Left renal pelvis (tissue), 4 donors: Measurements from ENCODE around the gene SLC45A1. TPM values are rescaled to one million over a fixed set of nuclear protein-coding genes. Genes with fewer than 3 reads are reported as not detected.

Source experiments
- DNase-seq, 4 donors: peaks; one replicate each; pipeline ENCODE4 v3.0.0-alpha.2; 2013; ENCODE audit warnings: low read depth in 4 of 4, low spot score in 3 of 4
- polyA plus RNA-seq, 4 donors: library from polyadenylated mRNA; unstranded; fragments of 120-200 nt; gene quantifications; one replicate each; pipeline ENCODE4 v1.2.1, GENCODE V29; 2013; ENCODE audit not compliant: insufficient read length in 4 of 4

Gene SLC45A1
- polyA plus RNA-seq, 4 donors: 1.5 to 3.2 (median 3.0) TPM

- DNase-seq: no peak
Observed at GRCh38 chr1:8334106-8334851, 16.4 kb downstream of the SLC45A1 start.

- DNase-seq: no peak
Observed at GRCh38 chr1:8335246-8335645, 17.3 kb downstream of the SLC45A1 start.

- DNase-seq: no peak
Observed at GRCh38 chr1:8337776-8338525, 20.0 kb downstream of the SLC45A1 start.

GRCh38 chr1:8338526-8339202, 20.8 kb downstream of the SLC45A1 start:
- DNase-seq: no peak

- DNase-seq: no peak
Observed at GRCh38 chr1:8339203-8339600, 21.3 kb downstream of the SLC45A1 start.

- no peak for DNase-seq
Observed at GRCh38 chr1:8340448-8340847, 22.5 kb downstream of the SLC45A1 start.

GRCh38 chr1:8342325-8342724, 24.4 kb downstream of the SLC45A1 start:
- no peak for DNase-seq

GRCh38 chr1:8343044-8343443, 25.1 kb downstream of the SLC45A1 start:
- no peak for DNase-seq

GRCh38 chr1:8343464-8344001, 25.6 kb downstream of the SLC45A1 start:
- DNase-seq: peak in 3 of 4 donors; percentile 42 to 65 (median 64)

GRCh38 chr1:8344893-8345507, 27.1 kb downstream of the SLC45A1 start:
- no peak for DNase-seq

GRCh38 chr1:8345621-8346415, 27.9 kb downstream of the SLC45A1 start:
- no peak for DNase-seq

GRCh38 chr1:8347635-8348034, 29.7 kb downstream of the SLC45A1 start:
- DNase-seq: no peak

- DNase-seq: no peak
Observed at GRCh38 chr1:8348047-8348776, 30.3 kb downstream of the SLC45A1 start.

- no peak for DNase-seq
Observed at GRCh38 chr1:8348777-8349472, 31.0 kb downstream of the SLC45A1 start.

GRCh38 chr1:8349473-8349865, 31.6 kb downstream of the SLC45A1 start:
- DNase-seq: no peak

GRCh38 chr1:8349961-8350360, 32.0 kb downstream of the SLC45A1 start:
- no peak for DNase-seq

GRCh38 chr1:8350914-8351684, 33.2 kb downstream of the SLC45A1 start:
- DNase-seq: no peak
